T-helper 9 cell (primary cell): ENCODE results near the gene RASGRF2.
"Not testable (repeated sequence)": the region's sequence is repeated elsewhere in the genome, so short reads cannot be mapped to it uniquely, and the experiment has no call there.

Experiments used
- DNase-seq: peaks from one replicate; pipeline ENCODE4 v3.0.0-alpha.2; 2020

The RASGRF2 gene

GRCh38 chr5:81247441-81247972 lies 287.3 kb downstream of the RASGRF2 start:
- no peak for DNase-seq

GRCh38 chr5:81249240-81249639 lies 289.1 kb downstream of the RASGRF2 start:
- DNase-seq: no peak

- DNase-seq: no peak
Observed at GRCh38 chr5:81250004-81250403, 289.8 kb downstream of the RASGRF2 start.

DNA sequence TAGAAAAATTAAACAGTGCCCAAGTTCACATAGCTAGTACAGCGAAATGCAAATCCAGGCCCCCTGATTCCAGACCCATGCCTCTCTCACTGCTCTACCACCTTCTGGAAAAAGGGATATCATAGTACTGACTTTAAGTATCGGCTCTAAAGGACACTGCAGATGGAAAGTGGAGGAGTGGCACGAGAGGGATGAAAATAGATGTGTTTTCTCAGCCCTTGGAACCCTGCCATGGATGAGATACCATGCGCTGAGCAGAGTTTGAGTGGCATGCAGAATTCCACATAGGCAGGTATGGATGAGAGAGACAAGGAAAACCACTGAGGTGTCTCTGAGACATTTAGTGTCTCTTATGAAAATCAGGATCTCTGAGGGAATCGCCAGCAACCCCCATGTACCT lies 291.8 kb downstream of the RASGRF2 start:
- no peak for DNase-seq

DNA sequence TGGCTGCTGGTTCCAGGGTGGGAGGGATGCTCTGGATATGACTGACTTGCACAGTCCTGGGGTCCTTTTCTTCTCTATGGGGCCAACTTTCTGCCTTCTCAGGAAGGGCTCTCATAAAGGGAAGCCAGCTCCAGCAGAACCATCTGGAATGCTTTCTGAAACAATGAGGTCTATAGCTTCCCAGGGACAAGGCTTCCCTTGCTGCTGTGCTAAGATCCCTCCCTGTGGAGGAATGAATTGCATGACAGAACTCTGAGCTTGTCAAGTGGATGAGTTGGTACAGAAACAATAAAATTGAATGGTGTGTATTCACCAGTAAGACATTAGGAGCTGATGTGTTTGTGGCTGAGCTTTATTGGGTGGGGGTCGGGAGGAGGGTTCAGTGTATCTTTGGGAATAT lies 292.7 kb downstream of the RASGRF2 start:
- DNase-seq: no peak

- no peak for DNase-seq
Observed at GRCh38 chr5:81253875-81254274, 293.7 kb downstream of the RASGRF2 start.

GRCh38 chr5:81254886-81255559 lies 294.9 kb downstream of the RASGRF2 start:
- DNase-seq: no peak

DNA sequence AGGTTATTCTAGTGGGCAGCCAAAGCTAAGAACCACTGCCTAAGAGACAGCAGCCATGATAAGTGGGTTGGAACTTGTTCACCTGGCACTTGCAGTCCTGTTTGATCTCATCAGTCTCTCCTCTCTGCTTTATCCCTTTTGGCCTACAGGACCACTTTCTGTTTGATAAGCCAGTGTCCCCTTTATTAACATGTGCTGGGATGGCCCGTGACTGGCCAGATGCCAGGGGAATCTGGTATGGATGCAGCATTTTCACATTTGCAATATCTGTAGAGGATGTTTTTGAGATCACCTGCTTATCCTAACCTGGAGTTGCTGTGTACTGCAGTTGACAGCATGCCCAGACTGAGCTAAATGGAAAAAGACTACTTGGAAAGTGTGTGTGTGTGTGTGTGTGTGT lies 296.6 kb downstream of the RASGRF2 start:
- DNase-seq: no peak

GRCh38 chr5:81262796-81263195 lies 302.6 kb downstream of the RASGRF2 start:
- DNase-seq: not testable (repeated sequence)

DNA sequence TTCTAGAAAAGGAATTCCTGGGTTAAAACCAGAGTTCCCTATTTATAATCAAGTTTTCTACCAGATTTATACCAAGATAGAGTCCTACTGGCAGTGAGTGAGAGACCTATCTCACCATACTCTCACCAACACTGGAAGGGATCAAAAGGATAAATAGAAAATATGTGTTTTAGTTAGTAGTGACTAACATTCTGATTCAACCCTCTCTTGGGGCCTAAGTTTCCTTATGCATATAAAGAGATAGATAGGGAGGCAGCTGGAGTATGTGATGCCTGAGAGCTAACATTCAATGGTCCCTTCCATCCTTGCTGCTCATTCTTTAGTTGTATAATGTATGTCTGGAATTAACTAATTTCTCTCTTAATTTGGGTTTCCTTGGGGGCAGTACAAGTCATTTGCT lies 304.9 kb downstream of the RASGRF2 start:
- DNase-seq: no peak

DNA sequence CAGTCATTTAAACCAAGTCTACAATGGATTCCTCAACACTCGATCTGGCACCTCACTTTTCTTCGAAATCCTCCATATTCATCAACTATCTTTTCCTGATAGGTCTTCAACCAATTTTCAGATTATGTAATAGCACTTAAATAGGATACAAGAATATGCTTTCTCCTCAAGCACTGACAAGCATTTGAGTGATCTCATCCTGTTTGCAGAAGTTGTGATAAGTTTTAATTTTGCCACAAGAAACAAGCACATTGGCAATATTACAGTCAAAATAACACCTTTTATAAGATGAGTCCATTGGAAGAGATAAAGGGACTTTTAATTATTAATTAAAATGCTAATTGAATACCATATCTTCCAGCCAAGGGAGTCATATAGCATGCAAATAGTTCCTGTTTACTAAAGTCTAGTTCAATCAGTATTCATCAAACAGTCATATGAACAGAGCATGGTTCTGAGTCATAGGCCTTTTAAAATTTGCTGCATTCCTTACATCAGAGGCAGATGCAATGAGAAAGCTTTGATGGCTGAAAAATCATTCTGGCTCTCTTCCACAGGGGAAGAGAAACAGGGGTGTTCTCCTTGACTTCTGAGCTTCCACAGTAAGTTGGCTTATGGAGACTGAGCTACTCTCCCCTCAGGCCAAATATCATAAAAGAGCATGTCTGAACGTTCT lies 308.5 kb downstream of the RASGRF2 start:
- DNase-seq: no peak

GRCh38 chr5:81269751-81270393 lies 309.7 kb downstream of the RASGRF2 start:
- DNase-seq: no peak

DNA sequence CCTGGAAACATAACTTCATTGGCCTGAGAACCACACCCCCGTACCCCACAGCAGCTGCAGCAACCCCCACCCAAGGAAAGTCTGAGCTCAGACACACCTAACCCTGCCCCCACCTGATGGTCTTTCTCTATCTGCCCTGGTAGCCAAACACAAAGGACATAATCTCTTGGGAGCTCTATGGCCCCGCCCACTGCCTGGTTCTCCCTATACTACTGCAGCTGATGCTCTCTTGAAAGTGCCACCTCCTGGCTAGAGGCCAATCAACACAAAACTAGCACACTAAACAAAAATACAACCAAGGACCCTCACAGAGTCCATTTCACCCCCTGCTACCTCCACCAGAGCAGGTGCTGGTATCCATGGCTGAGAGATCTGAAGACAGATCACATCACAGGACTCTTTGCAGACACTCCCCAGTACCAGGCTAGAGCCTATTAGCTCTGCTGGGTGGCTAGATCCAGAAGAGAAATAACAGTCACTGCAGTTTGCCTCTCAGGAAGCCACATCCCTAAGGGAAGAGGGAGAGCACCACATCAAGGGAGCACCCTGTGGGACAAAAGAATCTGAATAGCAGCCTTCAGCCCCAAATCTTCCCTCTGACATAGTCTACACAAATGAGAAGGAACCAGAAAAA lies 310.3 kb downstream of the RASGRF2 start:
- not testable (repeated sequence) for DNase-seq
